ENCODE data around the gene UCKL1.

GRCh38 chr20:63961664-63962425 is 5.6 kb upstream of the UCKL1 start:
- TF ChIP-seq SP1 (IDR thresholded peaks at IDR 0.05) (no peak), CTBP1 (IDR thresholded peaks at IDR 0.05; ENCODE audit: borderline replicate concordance) (no peak), PKNOX1 (IDR thresholded peaks at IDR 0.05) (no peak), NFRKB (IDR thresholded peaks at IDR 0.05) (no peak), SUZ12 (IDR thresholded peaks at IDR 0.05) (no peak), FOXA1 (IDR thresholded peaks at IDR 0.05) (no peak), FOXM1 (IDR thresholded peaks at IDR 0.05; ENCODE audit: borderline replicate concordance) (no peak), L3MBTL2 (conservative IDR thresholded peaks at IDR 0.05) (no peak), LEF1 (IDR thresholded peaks at IDR 0.05; ENCODE audit: borderline replicate concordance) (no peak), BHLHE40 (IDR thresholded peaks at IDR 0.05; ENCODE audit: borderline replicate concordance) (no peak)
